ENCODE measurements around the gene NCLN.

NCLN gene

GRCh38 chr19:3194106-3195087 lies 8.7 kb downstream of the NCLN start:
- no peak overlapping the region for H3K4me3 ChIP-seq (ENCODE audit: low read depth, low read length)
- TF ChIP-seq CTCF (IDR thresholded peaks at IDR 0.05; ENCODE audit: insufficient read depth, low read depth, low read length, missing control alignments), result no peak
- no peak for DNase-seq (ENCODE audit: low read depth)

GRCh38 chr19:3196064-3196932 lies 10.6 kb downstream of the NCLN start:
- no peak for TF ChIP-seq CTCF (IDR thresholded peaks at IDR 0.05; ENCODE audit: insufficient read depth, low read depth, low read length, missing control alignments)
- no peak for DNase-seq (ENCODE audit: low read depth)

GRCh38 chr19:3196933-3197205 lies 11.1 kb downstream of the NCLN start:
- no peak for DNase-seq (ENCODE audit: low read depth)
- H3K4me3 ChIP-seq (ENCODE audit: low read depth, low read length), result no peak overlapping the region
- no peak for TF ChIP-seq CTCF (IDR thresholded peaks at IDR 0.05; ENCODE audit: insufficient read depth, low read depth, low read length, missing control alignments)

More at GRCh38 chr19:3196064-3196932, 10.6 kb downstream of the NCLN start:
- H3K4me3 ChIP-seq (ENCODE audit: low read depth, low read length), result no peak overlapping the region

- H3K4me3 ChIP-seq (ENCODE audit: low read depth, low read length), result no peak overlapping the region
- no peak for TF ChIP-seq CTCF (IDR thresholded peaks at IDR 0.05; ENCODE audit: insufficient read depth, low read depth, low read length, missing control alignments)
- no peak for DNase-seq (ENCODE audit: low read depth)
These were observed 13.4 kb downstream of the NCLN start for GRCh38 chr19:3198901-3199700.

- no peak for TF ChIP-seq CTCF (IDR thresholded peaks at IDR 0.05; ENCODE audit: insufficient read depth, low read depth, low read length, missing control alignments)
- no peak overlapping the region for H3K4me3 ChIP-seq (ENCODE audit: low read depth, low read length)
- no peak for DNase-seq (ENCODE audit: low read depth)
These were observed 15.5 kb downstream of the NCLN start for GRCh38 chr19:3201072-3201700.

- TF ChIP-seq CTCF (IDR thresholded peaks at IDR 0.05; ENCODE audit: insufficient read depth, low read depth, low read length, missing control alignments), result no peak
- no peak overlapping the region for H3K4me3 ChIP-seq (ENCODE audit: low read depth, low read length)
- DNase-seq (ENCODE audit: low read depth), result no peak
These were observed 16.2 kb downstream of the NCLN start for GRCh38 chr19:3201911-3202310.
